Peyer's patch (tissue), 4 donors: ENCODE data around the gene GALNS. TPM values are rescaled to one million over a fixed set of nuclear protein-coding genes. Genes with fewer than 3 reads are reported as not detected.

Experiments
- DNase-seq, 3 donors: peaks; one replicate each; pipeline ENCODE4 v3.0.0-alpha.2; 2017 to 2019
- H3K27ac ChIP-seq, 4 donors: fragments of 200-600 bp; sonication (generic); one replicate each; pipeline ENCODE4 v1.5.1; 2016 to 2019
- H3K27me3 ChIP-seq, 2 donors: fragments of 200-600 bp; sonication (generic); one replicate each; pipeline ENCODE4 v1.5.1; 2019
- H3K36me3 ChIP-seq, 3 donors: fragments of 200-600 bp; sonication (generic); one replicate each; pipeline ENCODE4 v1.5.1; 2016 to 2019
- H3K4me1 ChIP-seq, 4 donors: fragments of 200-600 bp; sonication (generic); one replicate each; pipeline ENCODE4 v1.5.1; 2016 to 2019
- H3K4me3 ChIP-seq, 4 donors: fragments of 200-600 bp; sonication (generic); 1 replicate in 3 of 4; 2 replicates in 1 of 4; pipeline ENCODE4 v1.5.1; 2016 to 2019; ENCODE audit warnings: mild to moderate bottlenecking in 1 of 4
- H3K9me3 ChIP-seq, 4 donors: fragments of 200-600 bp; sonication (generic); one replicate each; pipeline ENCODE4 v1.5.1; 2016 to 2019; ENCODE audit warnings: mild to moderate bottlenecking in 1 of 4
- CTCF ChIP-seq, 6 experiments: fragments of 450-650 bp in 4 of 6; fragments of 200-600 bp in 2 of 6; sonication (generic) in 1 of 6; IDR thresholded peaks; one replicate each; pipeline ENCODE4 v1.5.1; 2017 to 2019; ENCODE audit warnings: antibody characterized with exemption in 6 of 6, mild to moderate bottlenecking in 3 of 6, moderate library complexity in 1 of 6
- POLR2A ChIP-seq, 2 donors: fragments of 450-650 bp; IDR thresholded peaks; one replicate each; pipeline ENCODE4 v1.5.1; 2017; ENCODE audit warnings: antibody characterized with exemption in 2 of 2, mild to moderate bottlenecking in 2 of 2, moderate library complexity in 2 of 2
- total RNA-seq, 4 donors: library from RNA; depleted of rRNA; stranded (reverse); fragments of >200 nt; gene quantifications; one replicate each; pipeline ENCODE4 v1.1.0, GENCODE V29; 2016

Gene GALNS
- total RNA-seq, 4 donors from 2014 or later = 46.4 to 180 (median 133) TPM

GRCh38 chr16:88902744-88903143 is 46.0 kb upstream of the GALNS start:
- Histone ChIP-seq H3K4me1 (no peaks in the 10 kb centered on the region), H3K36me3 (peaks cover 0 to 2% (median 0%) of the 10 kb centered on the region in 3 donors), H3K9me3 (no peaks in the 10 kb centered on the region), H3K4me3 (no peak overlapping the region), H3K27me3 (no peaks in the 10 kb centered on the region), H3K27ac (no peak overlapping the region)
- DNase-seq = no peak
- TF ChIP-seq CTCF (IDR thresholded peaks at IDR 0.05) = no peak

GRCh38 chr16:88901718-88902337 is 45.1 kb upstream of the GALNS start:
- TF ChIP-seq POLR2A (IDR thresholded peaks at IDR 0.05) = no peak
- no peak for TF ChIP-seq CTCF (IDR thresholded peaks at IDR 0.05)
- peaks cover 0 to 5% (median 0%) of the 10 kb centered on the region in 3 donors for H3K36me3 ChIP-seq
- no peak overlapping the region for H3K4me3 ChIP-seq
- no peak for DNase-seq
- no peak overlapping the region for H3K27ac ChIP-seq
- no peaks in the 10 kb centered on the region for H3K9me3 ChIP-seq
- no peaks in the 10 kb centered on the region for H3K27me3 ChIP-seq
- H3K4me1 ChIP-seq = no peaks in the 10 kb centered on the region

- Histone ChIP-seq H3K9me3 (no peaks in the 10 kb centered on the region), H3K27me3 (no peaks in the 10 kb centered on the region), H3K4me1 (no peaks in the 10 kb centered on the region), H3K4me3 (no peak overlapping the region), H3K27ac (no peak overlapping the region), H3K36me3 (peaks cover 0 to 5% (median 0%) of the 10 kb centered on the region in 3 donors)
- no peak for TF ChIP-seq POLR2A (IDR thresholded peaks at IDR 0.05)
- no peak for TF ChIP-seq CTCF (IDR thresholded peaks at IDR 0.05)
- no peak for DNase-seq
These were observed 43.9 kb upstream of the GALNS start for GRCh38 chr16:88900662-88901052.

GRCh38 chr16:88899901-88900661 is 43.3 kb upstream of the GALNS start:
- H3K27ac ChIP-seq = no peak overlapping the region
- H3K27me3 ChIP-seq = no peaks in the 10 kb centered on the region
- DNase-seq = no peak
- no peaks in the 10 kb centered on the region for H3K9me3 ChIP-seq
- no peak overlapping the region for H3K4me3 ChIP-seq
- no peaks in the 10 kb centered on the region for H3K4me1 ChIP-seq
- H3K36me3 ChIP-seq = peaks cover 0 to 5% (median 0%) of the 10 kb centered on the region in 3 donors
- no peak for TF ChIP-seq POLR2A (IDR thresholded peaks at IDR 0.05)
- TF ChIP-seq CTCF (IDR thresholded peaks at IDR 0.05) = no peak

- no peak for TF ChIP-seq POLR2A (IDR thresholded peaks at IDR 0.05)
- TF ChIP-seq CTCF (IDR thresholded peaks at IDR 0.05) = no peak
- peaks cover 0 to 5% (median 0%) of the 10 kb centered on the region in 3 donors for H3K36me3 ChIP-seq
- H3K4me3 ChIP-seq = no peak overlapping the region
- no peaks in the 10 kb centered on the region for H3K4me1 ChIP-seq
- no peak for DNase-seq
- no peaks in the 10 kb centered on the region for H3K27me3 ChIP-seq
- H3K27ac ChIP-seq = no peak overlapping the region
- H3K9me3 ChIP-seq = no peaks in the 10 kb centered on the region
These were observed 41.1 kb upstream of the GALNS start for GRCh38 chr16:88897696-88898425.
